GM12878 (cell line): ENCODE data around the gene ITK. TPM values are rescaled to one million over a fixed set of nuclear protein-coding genes. Genes with fewer than 3 reads are reported as not detected.

ENCODE experiments used
- ATAC-seq: fragments of 200-7000 bp; cut with Tn5 transposase; 3 replicates; pipeline ENCODE4 v1.9.1; 2020; ENCODE audit warnings: mild to moderate bottlenecking, moderate library complexity
- BruUV-seq: library from RNA; stranded (reverse); fragments of 400-500 nt; replicated peaks from 2 replicates; lab custom pipeline; 2021; lab: Mats Ljungman, UMichigan
- CTCF ChIA-PET: fragments of 300-600 bp; sonication (Branson Sonifier 250); formaldehyde crosslinking; extraction: SDS; loops from one replicate; lab custom pipeline; 2021; ENCODE audit warnings: inconsistent platforms; lab: Yijun Ruan, JAX
- POLR2A ChIA-PET: fragments of 350-600 bp; formaldehyde crosslinking; extraction: SDS; loops from one replicate; lab custom pipeline; 2021; ENCODE audit warnings: inconsistent platforms; lab: Charles Lee
- RAD21 ChIA-PET: fragments of 300-600 bp; sonication (Branson Sonifier 250); formaldehyde crosslinking; loops from one replicate; lab custom pipeline; 2023; ENCODE audit warnings: antibody characterized with exemption; ENCODE audit not compliant: unreplicated experiment; lab: Charles Lee
- SMC1A ChIA-PET: fragments of 300-600 bp; sonication (Branson Sonifier 250); formaldehyde crosslinking; loops from one replicate; lab custom pipeline; 2023; ENCODE audit not compliant: unreplicated experiment, uncharacterized antibody; lab: Charles Lee
- DNase-seq: peaks from one replicate; pipeline ENCODE4 v3.0.0-alpha.2; 2011; ENCODE audit warnings: low read depth, low spot score
- FAIRE-seq: peaks from 3 replicates; lab custom pipeline; 2011; peaks lifted over from hg19 to GRCh38; lab: Jason Lieb, UNC
- H2AFZ ChIP-seq: 2 replicates; pipeline ENCODE4 v1.6.0; 2011; ENCODE audit warnings: low read depth, low read length, control low read depth; ENCODE audit not compliant: control insufficient read depth
- H3K27ac ChIP-seq: 2 replicates; pipeline ENCODE4 v1.5.1; 2011; ENCODE audit warnings: control low read depth; ENCODE audit not compliant: control insufficient read depth, insufficient read depth
- H3K27me3 ChIP-seq, 2 experiments: replicated peaks in 1 of 2; 2 replicates each; pipeline versions ENCODE4 v1.6.0 to v1.6.1; 2011; ENCODE audit warnings: low read length in 1 of 2; ENCODE audit not compliant: control insufficient read depth in 2 of 2, insufficient read depth in 2 of 2
- H3K36me3 ChIP-seq, 2 experiments: 2 replicates each; pipeline ENCODE4 v1.5.1; 2011; ENCODE audit warnings: low read length in 1 of 2; ENCODE audit not compliant: control insufficient read depth in 2 of 2, insufficient read depth in 2 of 2
- H3K4me1 ChIP-seq: 2 replicates; pipeline ENCODE4 v1.6.1; 2011; ENCODE audit warnings: mild to moderate bottlenecking, low read length, moderate library complexity, mixed read lengths; ENCODE audit not compliant: control insufficient read depth, insufficient read depth
- H3K4me2 ChIP-seq: 2 replicates; pipeline ENCODE4 v1.6.0; 2011; ENCODE audit warnings: control low read depth; ENCODE audit not compliant: control insufficient read depth, insufficient read depth
- H3K4me3 ChIP-seq: fragments of 200-600 bp; sonication (generic); 2 replicates; pipeline ENCODE4 v1.5.1; 2016
- H3K79me2 ChIP-seq: 2 replicates; pipeline ENCODE4 v1.6.0; 2011; ENCODE audit warnings: low read length; ENCODE audit not compliant: control insufficient read depth, insufficient read depth
- H3K9ac ChIP-seq: 2 replicates; pipeline ENCODE4 v1.8.0; 2011; ENCODE audit warnings: low read length, control low read depth, mixed read lengths; ENCODE audit not compliant: control insufficient read depth, insufficient read depth
- H3K9me3 ChIP-seq: replicated peaks from 3 replicates; pipeline ENCODE4 v1.5.1; 2011; ENCODE audit warnings: mild to moderate bottlenecking, low read length; ENCODE audit not compliant: control insufficient read depth, insufficient read depth
- H4K20me1 ChIP-seq: 2 replicates; pipeline ENCODE4 v1.6.0; 2011; ENCODE audit not compliant: control insufficient read depth, insufficient read depth
- BCL11A ChIP-seq: IDR thresholded peaks from 2 replicates; pipeline ENCODE4 v1.6.1; 2011; ENCODE audit warnings: low read depth, low read length
- CEBPB ChIP-seq, 2 experiments: fragments of 150-350 bp in 1 of 2; IDR thresholded peaks; 2 replicates each; pipeline ENCODE4 v1.6.1; 2012 to 2014; ENCODE audit warnings: low read depth in 2 of 2, low read length in 2 of 2, borderline replicate concordance in 1 of 2, inconsistent platforms in 1 of 2
- DPF2 ChIP-seq: fragments of 450-650 bp; IDR thresholded peaks from 2 replicates; pipeline ENCODE4 v1.6.1; 2017; ENCODE audit warnings: mild to moderate bottlenecking
- IKZF1 ChIP-seq: fragments of 450-650 bp; conservative IDR thresholded peaks from 2 replicates; pipeline ENCODE4 v1.6.1; 2017; ENCODE audit warnings: antibody characterized with exemption, mild to moderate bottlenecking
- IKZF2 ChIP-seq, 2 experiments: fragments of 450-650 bp; IDR thresholded peaks; 2 replicates each; pipeline ENCODE4 v1.6.1; 2017; ENCODE audit warnings: mild to moderate bottlenecking in 2 of 2, moderate library complexity in 2 of 2
- MEF2A ChIP-seq: IDR thresholded peaks from 2 replicates; pipeline ENCODE4 v1.6.1; 2011; ENCODE audit warnings: low read depth, mild to moderate bottlenecking, low read length, moderate library complexity; ENCODE audit not compliant: insufficient read depth
- MEF2B ChIP-seq: fragments of 450-650 bp; IDR thresholded peaks from 2 replicates; pipeline ENCODE4 v1.6.1; 2018; ENCODE audit warnings: mild to moderate bottlenecking, moderate library complexity; ENCODE audit not compliant: partially characterized antibody, poor library complexity, severe bottlenecking
- MLLT1 ChIP-seq: fragments of 450-650 bp; IDR thresholded peaks from 2 replicates; pipeline ENCODE4 v1.6.1; 2016; ENCODE audit warnings: mild to moderate bottlenecking
- MTA2 ChIP-seq: fragments of 450-650 bp; IDR thresholded peaks from 2 replicates; pipeline ENCODE4 v1.6.1; 2016; ENCODE audit warnings: low read depth, mild to moderate bottlenecking, moderate library complexity
- RELB ChIP-seq: fragments of 450-650 bp; IDR thresholded peaks from 2 replicates; pipeline ENCODE4 v1.6.1; 2017; ENCODE audit warnings: low read depth, mild to moderate bottlenecking, moderate library complexity
- SPI1 ChIP-seq: IDR thresholded peaks from 2 replicates; pipeline ENCODE4 v1.6.1; 2011; ENCODE audit warnings: low read depth, mild to moderate bottlenecking, low read length, moderate library complexity, borderline replicate concordance; ENCODE audit not compliant: insufficient read depth
- WGBS: methylation state at CpG from one replicate; pipeline ENCODE4 v1.1.6; 2016; ENCODE audit warnings: low lambda C conversion rate; ENCODE audit not compliant: insufficient replicate concordance, insufficient coverage; ENCODE audit errors: missing lambda C conversion rate; 5-methylcytosine and 5-hydroxymethylcytosine counted together
- in situ Hi-C: fragments of 300-500 bp; cut with MboI; formaldehyde crosslinking; loops from 9 replicates; pipeline ENCODE4 v1.14.3; 2018; ENCODE audit warnings: mixed read lengths
- intact Hi-C: fragments of 100-400 bp; cut with micrococcal nuclease; formaldehyde crosslinking; loops from one replicate; pipeline ENCODE4 v1.14.2; 2022; ENCODE audit not compliant: unreplicated experiment
- polyA plus RNA-seq, 11 experiments: library from polyadenylated mRNA; depleted of rRNA in 4 of 11; unstranded in 6 of 11; stranded (reverse) in 5 of 11; fragments of >200 nt; fragmentation: Nextera tagmentation in 4 of 11; fragmentation: Illumina TruSeq in 1 of 11; extraction: Ambion mirVana in 4 of 11; extraction: Trizol in 1 of 11; gene quantifications; 1 replicate in 1 of 11; 2 replicates in 10 of 11; pipeline versions ENCODE4 v1.2.1 to v1.2.3, GENCODE V29; 2011 to 2016; ENCODE audit warnings: inconsistent platforms in 2 of 11, missing spikeins in 2 of 11, low read depth in 1 of 11
- total RNA-seq, 4 experiments: library from RNA; depleted of rRNA in 3 of 4; stranded (reverse); fragments of >200 nt in 3 of 4; fragmentation: Illumina TruSeq in 1 of 4; extraction: Trizol in 1 of 4; gene quantifications; 2 replicates each; pipeline versions ENCODE4 v1.2.1 to v1.2.3, GENCODE V29; 2013 to 2021

Gene ITK
- total and polyA plus RNA-seq, 10 of the 15 experiments (the other 5 are each of a cell fraction or from before 2014, with no cell fraction given): 0.05 to 2.4 (median 0.76) TPM

GRCh38 chr5:157198277-157198986 lies 17.8 kb downstream of the ITK start:
- no peak for TF ChIP-seq CEBPB (IDR thresholded peaks at IDR 0.05; ENCODE audit: borderline replicate concordance in 1 of 2, low read depth in 2 of 2, low read length in 2 of 2)
- no peak for TF ChIP-seq MEF2A
- peak; percentile 51; the same call in 1 of the 2 replicates for TF ChIP-seq SPI1
- 0 out of 2 replicates have a peak, but pooled peaks have one; percentile 19 for TF ChIP-seq BCL11A
- 0 out of 2 replicates have a peak, but pooled peaks have one; percentile 25 for TF ChIP-seq MLLT1
- peak; percentile 68 for TF ChIP-seq DPF2
- peak; percentile 90 for TF ChIP-seq IKZF1
- TF ChIP-seq MTA2: peak; percentile 69; the same call in 1 of the 2 replicates
- peak; percentile 93 to 94 for TF ChIP-seq IKZF2 (IDR thresholded peaks at IDR 0.05)
- peak; percentile 82 for TF ChIP-seq RELB
- peak; percentile 23 for TF ChIP-seq MEF2B
- Histone ChIP-seq H3K79me2 (no peaks in the 10 kb centered on the region), H3K9me3 (no peaks in the 10 kb centered on the region), H3K27me3 (no peaks in the 10 kb centered on the region), H3K9ac (no peak overlapping the region), H3K36me3 (no peaks in the 10 kb centered on the region), H3K4me1 (no peaks in the 10 kb centered on the region), H3K4me2 (no peak overlapping the region), H2AFZ (no peak overlapping the region; the same call in 1 of the 2 replicates), H3K27ac (no peak overlapping the region), H4K20me1 (no peaks in the 10 kb centered on the region), H3K4me3 (no peak overlapping the region)
- intact Hi-C loops: no loop called here
- SMC1A ChIA-PET: interaction anchor here (0.7 to 3.4 kb wide), 12 partner anchors 9 to 55 kb away, joined by 3 to 21 read pairs (median 6); partner anchors contain the start of gene GARIN3
- no TSS peak for BruUV-seq
- POLR2A ChIA-PET: interaction anchor here (0.5 to 2.5 kb wide), 3 partner anchors 16 to 1786 kb away, joined by 3 to 8 read pairs (median 6); no protein-coding TSS in a partner anchor
- CTCF ChIA-PET: interaction anchor here (0.9 to 1.5 kb wide), 2 partner anchors 49 to 130 kb away, joined by 3 read pairs; no protein-coding TSS in a partner anchor
- RAD21 ChIA-PET: interaction anchor here (1.0 to 1.9 kb wide), 4 partner anchors 17 to 54 kb away, joined by 3 to 8 read pairs (median 4); no protein-coding TSS in a partner anchor
- FAIRE-seq: no peak
- in situ Hi-C loops: no loop called here
- ATAC-seq: peak; percentile 67
- DNase-seq: no peak
- 17% methylated on average over 5 of the region's 5 CpGs for WGBS
